DMS79 (cell line): ENCODE measurements around the gene KIF26B.
A peak's percentile ranks its signal among the peaks of the same experiment; 100 is the strongest.

Source experiments
- DNase-seq: peaks from one replicate; lab custom pipeline; 2025; lab: John Stamatoyannopoulos, UW

KIF26B gene

GRCh38 chr1:245431706-245432105 lies 276.9 kb downstream of the KIF26B start:
- no peak for DNase-seq

- no peak for DNase-seq
These were observed 277.6 kb downstream of the KIF26B start for GRCh38 chr1:245432228-245432875.

- DNase-seq: peak; percentile 77
These were observed 278.8 kb downstream of the KIF26B start for GRCh38 chr1:245433561-245433960.

GRCh38 chr1:245434280-245434679 lies 279.5 kb downstream of the KIF26B start:
- no peak for DNase-seq

GRCh38 chr1:245436407-245436806 lies 281.6 kb downstream of the KIF26B start:
- DNase-seq: no peak

GRCh38 chr1:245437369-245438062 lies 282.7 kb downstream of the KIF26B start:
- DNase-seq: no peak

- DNase-seq: no peak
These were observed 286.1 kb downstream of the KIF26B start for GRCh38 chr1:245440922-245441321.

- no peak for DNase-seq
These were observed 286.9 kb downstream of the KIF26B start for GRCh38 chr1:245441689-245442088.

GRCh38 chr1:245444147-245444828 lies 289.5 kb downstream of the KIF26B start:
- DNase-seq: no peak

GRCh38 chr1:245444945-245445344 lies 290.2 kb downstream of the KIF26B start:
- DNase-seq: no peak

GRCh38 chr1:245448531-245448930 lies 293.7 kb downstream of the KIF26B start:
- no peak for DNase-seq

GRCh38 chr1:245448975-245449431 lies 294.2 kb downstream of the KIF26B start:
- no peak for DNase-seq

GRCh38 chr1:245453541-245453940 lies 298.8 kb downstream of the KIF26B start:
- no peak for DNase-seq

GRCh38 chr1:245454051-245454450 lies 299.3 kb downstream of the KIF26B start:
- DNase-seq: no peak

GRCh38 chr1:245457562-245457961 lies 302.8 kb downstream of the KIF26B start:
- no peak for DNase-seq

- no peak for DNase-seq
These were observed 303.4 kb downstream of the KIF26B start for GRCh38 chr1:245458234-245458633.

GRCh38 chr1:245458761-245459174 lies 304.0 kb downstream of the KIF26B start:
- DNase-seq: no peak

GRCh38 chr1:245459621-245460020 lies 304.8 kb downstream of the KIF26B start:
- DNase-seq: no peak

- DNase-seq: no peak
These were observed 306.9 kb downstream of the KIF26B start for GRCh38 chr1:245461681-245462080.

- DNase-seq: no peak
These were observed 307.4 kb downstream of the KIF26B start for GRCh38 chr1:245462161-245462560.

GRCh38 chr1:245463392-245464165 lies 308.8 kb downstream of the KIF26B start:
- DNase-seq: no peak

- no peak for DNase-seq
These were observed 309.5 kb downstream of the KIF26B start for GRCh38 chr1:245464290-245464689.
